Central memory CD8-positive, alpha-beta T cell (primary cell): Measurements from ENCODE around the gene CAGE1.
A peak's percentile ranks its signal among the peaks of the same experiment; 100 is the strongest.

ENCODE experiments used
- ATAC-seq: fragments of 150-1000 bp; cut with Tn5 transposase; replicated peaks from 2 replicates; pipeline ENCODE4 v1.10.0; 2022; ENCODE audit warnings: mild to moderate bottlenecking, moderate FRiP score, moderate number of reproducible peaks; ENCODE audit not compliant: poor library complexity, severe bottlenecking; ENCODE audit errors: extremely low read depth
- DNase-seq, 2 donors: peaks; one replicate each; pipeline ENCODE4 v3.0.0; 2021; ENCODE audit warnings: low spot score in 2 of 2
- H3K27ac Mint-ChIP-seq: one replicate; pipeline ENCODE4 v1.8.0; 2022; ENCODE audit warnings: low read depth, mild to moderate bottlenecking, moderate library complexity, mixed read lengths
- H3K27me3 Mint-ChIP-seq: one replicate; pipeline ENCODE4 v1.8.0; 2022; ENCODE audit warnings: mixed read lengths
- H3K36me3 Mint-ChIP-seq: one replicate; pipeline ENCODE4 v1.8.0; 2022; ENCODE audit warnings: mild to moderate bottlenecking, moderate library complexity, mixed read lengths; ENCODE audit not compliant: insufficient read depth
- H3K4me1 Mint-ChIP-seq: one replicate; pipeline ENCODE4 v1.8.0; 2022; ENCODE audit warnings: mixed read lengths
- H3K4me3 Mint-ChIP-seq: one replicate; pipeline ENCODE4 v1.8.0; 2022; ENCODE audit warnings: mild to moderate bottlenecking, moderate library complexity, mixed read lengths
- H3K9me3 Mint-ChIP-seq: one replicate; pipeline ENCODE4 v1.8.0; 2022; ENCODE audit warnings: mixed read lengths

The CAGE1 gene

GRCh38 chr6:7424058-7424457, 34.5 kb upstream of the CAGE1 start:
- no peaks in the 10 kb centered on the region for H3K9me3 Mint-ChIP-seq
- DNase-seq (no peak), ATAC-seq (no peak)
- no peak overlapping the region for H3K27ac Mint-ChIP-seq
- peaks cover 5% of the 10 kb centered on the region for H3K36me3 Mint-ChIP-seq
- H3K27me3 Mint-ChIP-seq = no peaks in the 10 kb centered on the region
- no peaks in the 10 kb centered on the region for H3K4me1 Mint-ChIP-seq
- H3K4me3 Mint-ChIP-seq = no peak overlapping the region

GRCh38 chr6:7421066-7421465, 31.5 kb upstream of the CAGE1 start:
- Mint-ChIP-seq H3K4me1 (no peaks in the 10 kb centered on the region), H3K36me3 (peaks cover 24% of the 10 kb centered on the region), H3K27ac (no peak overlapping the region), H3K9me3 (no peaks in the 10 kb centered on the region), H3K4me3 (no peak overlapping the region), H3K27me3 (no peaks in the 10 kb centered on the region)
- no peak for DNase-seq
- no peak for ATAC-seq

- H3K27ac Mint-ChIP-seq = no peak overlapping the region
- H3K4me3 Mint-ChIP-seq = no peak overlapping the region
- DNase-seq (no peak), ATAC-seq (no peak)
- no peaks in the 10 kb centered on the region for H3K27me3 Mint-ChIP-seq
- H3K36me3 Mint-ChIP-seq = peaks cover 42% of the 10 kb centered on the region
- no peaks in the 10 kb centered on the region for H3K4me1 Mint-ChIP-seq
- no peaks in the 10 kb centered on the region for H3K9me3 Mint-ChIP-seq
These were observed 29.5 kb upstream of the CAGE1 start for GRCh38 chr6:7419065-7419464.

GRCh38 chr6:7418238-7418905, 28.8 kb upstream of the CAGE1 start:
- Mint-ChIP-seq H3K4me3 (no peak overlapping the region), H3K9me3 (no peaks in the 10 kb centered on the region), H3K27ac (peak overlapping the region; percentile 7), H3K36me3 (peaks cover 48% of the 10 kb centered on the region), H3K27me3 (no peaks in the 10 kb centered on the region), H3K4me1 (no peaks in the 10 kb centered on the region)
- ATAC-seq = no peak
- DNase-seq = no peak

GRCh38 chr6:7417684-7418083, 28.1 kb upstream of the CAGE1 start:
- no peak for ATAC-seq
- Mint-ChIP-seq H3K9me3 (no peaks in the 10 kb centered on the region), H3K27me3 (no peaks in the 10 kb centered on the region), H3K27ac (peak overlapping the region; percentile 7), H3K4me1 (no peaks in the 10 kb centered on the region), H3K36me3 (peaks cover 51% of the 10 kb centered on the region), H3K4me3 (no peak overlapping the region)
- no peak for DNase-seq

DNA sequence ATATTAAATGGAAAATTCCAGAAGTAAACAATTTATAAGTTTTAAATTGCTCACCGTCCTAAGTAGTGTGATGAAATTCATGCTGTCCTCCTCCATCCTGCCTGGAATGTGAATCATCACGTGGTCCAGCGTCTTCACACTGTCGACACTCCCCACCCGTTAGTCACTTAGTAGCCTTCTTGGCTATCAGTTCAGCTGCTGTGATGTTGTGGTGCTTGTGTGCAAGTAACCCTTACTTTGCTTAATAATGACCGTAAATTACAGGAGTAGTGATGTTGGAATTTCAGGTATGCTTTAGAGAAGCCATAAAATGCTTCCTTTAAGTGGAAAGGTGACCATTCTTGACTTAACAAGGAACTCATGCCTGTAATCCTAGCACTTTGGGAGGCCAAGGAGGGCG, 25.3 kb upstream of the CAGE1 start:
- peaks cover 74% of the 10 kb centered on the region for H3K36me3 Mint-ChIP-seq
- H3K27me3 Mint-ChIP-seq = no peaks in the 10 kb centered on the region
- ATAC-seq (no peak), DNase-seq (no peak)
- H3K4me1 Mint-ChIP-seq = no peaks in the 10 kb centered on the region
- H3K9me3 Mint-ChIP-seq = no peaks in the 10 kb centered on the region
- H3K27ac Mint-ChIP-seq = no peak overlapping the region
- no peak overlapping the region for H3K4me3 Mint-ChIP-seq

- Mint-ChIP-seq H3K9me3 (no peaks in the 10 kb centered on the region), H3K27ac (no peak overlapping the region), H3K4me3 (no peak overlapping the region), H3K4me1 (no peaks in the 10 kb centered on the region), H3K27me3 (no peaks in the 10 kb centered on the region), H3K36me3 (peaks cover 75% of the 10 kb centered on the region)
- DNase-seq = no peak
- no peak for ATAC-seq
These were observed 23.7 kb upstream of the CAGE1 start for GRCh38 chr6:7413151-7413823.

- Mint-ChIP-seq H3K36me3 (peaks cover 78% of the 10 kb centered on the region), H3K4me1 (no peaks in the 10 kb centered on the region)
- ATAC-seq = no peak
These were observed 21.8 kb upstream of the CAGE1 start for GRCh38 chr6:7411328-7411727.

DNA sequence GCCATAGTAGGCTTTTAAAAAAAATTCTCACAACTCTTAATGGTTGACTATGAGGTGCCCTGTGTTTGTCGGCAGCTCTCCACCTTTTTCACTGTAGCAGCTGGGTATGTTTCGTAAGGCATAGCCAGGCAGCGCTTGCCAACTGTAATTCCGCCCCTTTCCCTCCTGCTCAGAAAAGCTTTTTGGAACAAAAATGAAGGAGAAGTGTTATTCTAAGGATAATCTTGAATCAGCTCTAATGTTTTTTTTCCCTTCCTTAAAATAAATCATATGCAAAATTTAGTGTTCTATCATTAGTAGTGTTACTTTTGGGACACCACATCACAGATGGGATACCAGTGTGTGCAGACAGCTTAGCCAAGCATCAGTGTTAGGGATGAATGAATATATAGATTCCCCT, 21.3 kb upstream of the CAGE1 start:
- H3K27me3 Mint-ChIP-seq = no peaks in the 10 kb centered on the region
- no peak for ATAC-seq
- no peaks in the 10 kb centered on the region for H3K9me3 Mint-ChIP-seq
- DNase-seq = no peak
- H3K27ac Mint-ChIP-seq = no peak overlapping the region
- H3K4me1 Mint-ChIP-seq = no peaks in the 10 kb centered on the region
- no peak overlapping the region for H3K4me3 Mint-ChIP-seq
- H3K36me3 Mint-ChIP-seq = peaks cover 77% of the 10 kb centered on the region

More at GRCh38 chr6:7411328-7411727, 21.8 kb upstream of the CAGE1 start:
- Mint-ChIP-seq H3K9me3 (no peaks in the 10 kb centered on the region), H3K27ac (no peak overlapping the region), H3K4me3 (no peak overlapping the region), H3K27me3 (no peaks in the 10 kb centered on the region)
- DNase-seq = no peak

- H3K27me3 Mint-ChIP-seq = no peaks in the 10 kb centered on the region
- DNase-seq (no peak), ATAC-seq (no peak)
- peaks cover 78% of the 10 kb centered on the region for H3K36me3 Mint-ChIP-seq
- no peak overlapping the region for H3K4me3 Mint-ChIP-seq
- H3K4me1 Mint-ChIP-seq = no peaks in the 10 kb centered on the region
- no peak overlapping the region for H3K27ac Mint-ChIP-seq
- no peaks in the 10 kb centered on the region for H3K9me3 Mint-ChIP-seq
These were observed 20.2 kb upstream of the CAGE1 start for GRCh38 chr6:7409740-7410139.

DNA sequence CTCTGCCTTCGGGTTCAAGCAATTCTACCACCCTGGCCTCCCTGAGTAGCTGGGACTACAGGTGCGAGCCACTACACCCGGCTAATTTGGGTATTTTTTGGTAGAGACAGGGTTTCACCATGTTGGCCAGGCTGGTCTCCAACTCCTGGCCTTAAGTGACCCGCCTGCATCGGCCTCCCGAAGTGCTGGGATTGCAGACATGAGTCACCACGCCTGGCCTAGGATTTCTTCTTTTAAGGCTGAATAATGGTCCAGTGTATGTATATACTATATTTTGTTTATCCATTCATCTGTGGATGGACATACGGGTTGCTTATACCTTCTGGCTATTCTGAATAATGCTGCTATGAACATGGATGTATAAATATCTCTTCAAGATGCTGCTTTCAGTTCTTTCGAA, 17.2 kb upstream of the CAGE1 start:
- Mint-ChIP-seq H3K36me3 (peaks cover 76% of the 10 kb centered on the region), H3K27ac (no peak overlapping the region)

GRCh38 chr6:7404546-7404945, 15.0 kb upstream of the CAGE1 start:
- ATAC-seq (no peak), DNase-seq (no peak)
- Mint-ChIP-seq H3K36me3 (peaks cover 72% of the 10 kb centered on the region), H3K27me3 (no peaks in the 10 kb centered on the region), H3K4me3 (no peak overlapping the region), H3K9me3 (no peaks in the 10 kb centered on the region), H3K4me1 (no peaks in the 10 kb centered on the region), H3K27ac (no peak overlapping the region)

More for the DNA sequence above, 17.2 kb upstream of the CAGE1 start:
- DNase-seq (no peak), ATAC-seq (no peak)
- no peaks in the 10 kb centered on the region for H3K27me3 Mint-ChIP-seq
- H3K4me1 Mint-ChIP-seq = no peaks in the 10 kb centered on the region
- no peak overlapping the region for H3K4me3 Mint-ChIP-seq
- H3K9me3 Mint-ChIP-seq = no peaks in the 10 kb centered on the region

GRCh38 chr6:7402716-7403115, 13.2 kb upstream of the CAGE1 start:
- no peaks in the 10 kb centered on the region for H3K9me3 Mint-ChIP-seq
- H3K36me3 Mint-ChIP-seq = peaks cover 66% of the 10 kb centered on the region
- H3K4me3 Mint-ChIP-seq = no peak overlapping the region
- no peak overlapping the region for H3K27ac Mint-ChIP-seq
- DNase-seq (no peak), ATAC-seq (no peak)
- no peaks in the 10 kb centered on the region for H3K27me3 Mint-ChIP-seq
- H3K4me1 Mint-ChIP-seq = no peaks in the 10 kb centered on the region
